HG02840 (cell line): ENCODE measurements around the gene PPARD.
"Not testable (repeated sequence)": the region's sequence is repeated elsewhere in the genome, so short reads cannot be mapped to it uniquely, and the experiment has no call there.

Source experiments
- ATAC-seq: cut with Tn5 transposase; IDR thresholded peaks from one replicate; pipeline ENCODE4 v1.9.1; 2021; ENCODE audit warnings: mild to moderate bottlenecking, moderate library complexity, moderate number of reproducible peaks; ENCODE audit not compliant: unreplicated experiment, low FRiP score

PPARD gene

DNA sequence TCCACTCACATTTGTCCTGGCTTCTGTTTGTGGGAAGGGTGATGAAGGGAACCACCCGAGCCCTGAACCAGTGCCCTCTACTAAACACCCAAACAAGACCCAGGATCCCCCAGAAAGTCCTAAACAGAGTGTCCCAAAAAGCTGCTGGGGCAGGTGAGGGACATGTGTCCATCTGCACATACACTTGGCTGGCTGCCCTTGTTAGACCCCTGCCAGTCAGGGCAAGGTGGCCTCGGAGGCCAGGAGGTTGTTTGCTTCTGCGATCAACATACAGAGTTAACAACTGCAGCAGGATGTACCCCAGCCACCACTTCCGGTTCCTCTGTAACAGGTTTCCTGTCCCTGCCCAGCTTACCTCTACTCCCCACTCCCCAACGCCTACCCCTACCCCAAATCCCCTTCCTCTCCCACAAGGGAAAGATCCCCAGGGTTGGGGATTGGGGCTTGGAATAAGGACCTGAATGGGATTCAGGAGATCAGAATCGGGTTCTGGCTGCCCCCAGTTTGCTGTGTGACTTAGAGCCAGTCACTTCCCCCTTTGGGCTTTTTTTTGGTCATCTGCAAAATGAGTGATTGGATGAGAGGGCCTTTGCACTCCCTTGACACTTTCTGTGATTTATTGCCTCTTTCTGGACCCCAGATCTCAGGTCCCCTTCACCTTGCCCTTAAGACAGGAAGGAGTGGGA is 30.8 kb upstream of the PPARD start:
- ATAC-seq = no peak

DNA sequence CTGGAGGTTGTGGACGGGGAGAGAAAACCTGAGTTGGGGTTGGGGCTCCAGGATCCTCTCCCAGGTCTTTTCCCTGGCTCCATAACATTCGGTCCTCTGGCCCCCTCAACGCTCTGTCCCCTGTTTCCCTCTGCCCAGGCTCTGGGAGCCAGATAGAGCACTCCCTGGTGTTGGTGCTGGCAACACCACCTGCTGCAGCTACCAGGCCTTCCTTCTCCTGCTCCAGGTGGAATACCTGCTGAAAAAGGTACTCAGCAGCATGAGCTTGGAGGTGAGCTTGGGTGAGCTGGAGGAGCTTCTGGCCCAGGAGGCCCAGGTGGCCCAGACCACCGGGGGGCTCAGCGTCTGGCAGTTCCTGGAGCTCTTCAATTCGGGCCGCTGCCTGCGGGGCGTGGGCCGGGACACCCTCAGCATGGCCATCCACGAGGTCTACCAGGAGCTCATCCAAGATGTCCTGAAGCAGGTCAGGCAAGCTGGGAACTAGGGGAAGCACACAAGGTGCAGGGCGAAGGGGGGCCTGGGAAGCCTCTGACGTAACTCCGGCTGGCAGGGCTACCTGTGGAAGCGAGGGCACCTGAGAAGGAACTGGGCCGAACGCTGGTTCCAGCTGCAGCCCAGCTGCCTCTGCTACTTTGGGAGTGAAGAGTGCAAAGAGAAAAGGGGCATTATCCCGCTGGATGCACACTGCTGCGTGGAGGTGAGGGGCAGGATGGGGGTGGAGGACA is 30.1 kb upstream of the PPARD start:
- ATAC-seq = no peak

DNA sequence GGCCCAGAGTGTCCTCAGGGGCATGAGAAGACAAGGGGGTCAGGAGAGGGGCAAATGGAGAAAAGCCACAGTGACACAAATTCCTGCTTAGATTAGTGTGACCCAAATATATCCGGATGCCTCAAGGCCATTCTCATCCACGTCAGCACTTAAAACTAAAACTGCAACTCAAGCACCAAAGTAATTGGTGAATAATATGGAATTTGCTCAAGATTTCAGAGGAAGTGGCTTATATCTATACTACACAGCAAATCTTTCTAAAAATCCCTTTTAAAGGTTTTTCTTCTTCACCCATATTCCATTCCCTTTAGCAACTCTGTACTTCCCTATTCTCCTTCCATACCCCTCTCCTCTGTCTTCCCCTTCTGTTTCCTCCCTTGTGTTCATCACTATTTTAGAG is 29.6 kb upstream of the PPARD start:
- no peak for ATAC-seq

DNA sequence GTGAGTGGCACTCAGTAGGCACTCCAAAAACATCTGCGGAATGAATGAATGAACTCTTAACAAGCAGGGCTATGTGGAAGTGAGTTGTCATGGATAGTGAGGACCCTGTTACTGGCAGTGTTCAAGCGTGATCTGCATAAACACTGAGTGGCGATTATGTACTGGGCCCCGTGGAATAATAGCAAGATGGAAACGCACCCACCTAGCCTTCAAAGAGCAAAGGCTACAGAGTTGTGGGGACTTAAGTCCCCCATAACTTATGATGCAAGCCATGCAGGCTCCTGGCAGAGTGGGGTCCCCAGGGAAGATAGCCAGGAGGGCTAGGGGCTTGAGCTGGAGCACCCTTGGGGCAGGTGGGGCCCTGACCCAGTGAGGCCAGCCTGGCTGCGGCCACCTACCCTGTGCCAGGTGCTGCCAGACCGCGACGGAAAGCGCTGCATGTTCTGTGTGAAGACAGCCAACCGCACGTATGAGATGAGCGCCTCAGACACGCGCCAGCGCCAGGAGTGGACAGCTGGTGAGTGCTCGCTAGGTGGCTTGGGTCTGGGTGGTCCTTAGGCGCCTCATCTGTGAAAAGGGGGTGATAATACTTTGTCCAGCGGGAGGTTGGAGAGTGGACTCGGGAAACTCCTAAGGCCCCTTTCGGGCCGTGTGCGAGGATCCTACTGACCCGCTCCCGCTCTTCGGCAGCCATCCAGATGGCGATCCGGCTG is 24.7 kb upstream of the PPARD start:
- ATAC-seq = no peak

DNA sequence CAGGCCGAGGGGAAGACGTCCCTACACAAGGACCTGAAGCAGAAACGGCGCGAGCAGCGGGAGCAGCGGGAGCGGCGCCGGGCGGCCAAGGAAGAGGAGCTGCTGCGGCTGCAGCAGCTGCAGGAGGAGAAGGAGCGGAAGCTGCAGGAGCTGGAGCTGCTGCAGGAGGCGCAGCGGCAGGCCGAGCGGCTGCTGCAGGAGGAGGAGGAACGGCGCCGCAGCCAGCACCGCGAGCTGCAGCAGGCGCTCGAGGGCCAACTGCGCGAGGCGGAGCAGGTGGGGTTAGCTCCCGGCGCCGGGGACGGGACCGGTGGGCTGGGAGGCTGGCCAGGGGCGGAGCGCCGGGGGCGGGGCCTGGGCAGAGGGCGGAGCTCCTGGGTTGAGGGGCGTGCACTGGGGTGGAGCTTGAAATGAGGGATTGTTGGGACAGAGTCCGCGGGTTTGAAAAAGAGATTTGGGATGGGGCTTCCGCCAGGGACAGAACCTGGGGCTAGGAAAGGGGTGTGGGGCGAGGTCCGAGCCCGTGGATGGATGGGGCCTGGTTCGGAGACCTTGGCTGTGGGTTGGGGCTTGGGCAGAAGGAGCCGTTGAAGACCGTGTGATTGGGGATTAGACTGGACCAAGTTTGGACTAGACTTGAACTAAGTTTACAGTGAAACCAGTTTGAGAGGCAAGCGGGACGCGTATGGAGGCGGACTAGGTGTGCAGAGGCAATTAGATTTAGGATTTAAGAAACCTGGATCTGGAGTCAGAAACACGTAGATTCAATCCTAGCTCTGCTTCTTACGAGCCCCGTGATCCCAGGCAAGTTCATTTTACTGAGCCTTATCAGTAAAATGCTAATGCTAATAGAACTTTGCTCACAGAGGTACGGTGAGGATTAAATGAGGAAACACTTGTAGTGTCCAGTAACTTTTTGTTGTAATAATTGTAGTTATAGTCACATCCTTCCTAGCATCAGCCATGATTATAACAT is 23.9 kb upstream of the PPARD start:
- no peak for ATAC-seq

DNA sequence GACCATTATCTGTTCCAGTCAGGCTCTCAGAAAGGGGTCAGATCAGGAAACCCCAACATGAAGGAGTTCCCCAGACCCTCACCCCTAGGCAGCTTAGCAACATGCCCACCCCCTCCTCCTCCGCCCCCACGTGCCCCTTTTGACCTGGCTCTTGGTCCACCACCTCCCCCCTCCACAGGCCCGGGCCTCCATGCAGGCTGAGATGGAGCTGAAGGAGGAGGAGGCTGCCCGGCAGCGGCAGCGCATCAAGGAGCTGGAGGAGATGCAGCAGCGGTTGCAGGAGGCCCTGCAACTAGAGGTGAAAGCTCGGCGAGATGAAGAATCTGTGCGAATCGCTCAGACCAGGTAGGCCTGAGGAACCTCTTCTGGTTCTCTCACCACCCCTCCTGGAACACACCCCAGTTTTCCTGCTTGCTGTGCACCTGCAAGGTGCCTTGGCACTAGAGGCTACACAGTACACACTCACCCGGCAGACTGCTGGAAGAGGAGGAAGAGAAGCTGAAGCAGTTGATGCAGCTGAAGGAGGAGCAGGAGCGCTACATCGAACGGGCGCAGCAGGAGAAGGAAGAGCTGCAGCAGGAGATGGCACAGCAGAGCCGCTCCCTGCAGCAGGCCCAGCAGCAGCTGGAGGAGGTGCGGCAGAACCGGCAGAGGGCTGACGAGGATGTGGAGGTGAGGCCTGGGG is 22.9 kb upstream of the PPARD start:
- no peak for ATAC-seq

DNA sequence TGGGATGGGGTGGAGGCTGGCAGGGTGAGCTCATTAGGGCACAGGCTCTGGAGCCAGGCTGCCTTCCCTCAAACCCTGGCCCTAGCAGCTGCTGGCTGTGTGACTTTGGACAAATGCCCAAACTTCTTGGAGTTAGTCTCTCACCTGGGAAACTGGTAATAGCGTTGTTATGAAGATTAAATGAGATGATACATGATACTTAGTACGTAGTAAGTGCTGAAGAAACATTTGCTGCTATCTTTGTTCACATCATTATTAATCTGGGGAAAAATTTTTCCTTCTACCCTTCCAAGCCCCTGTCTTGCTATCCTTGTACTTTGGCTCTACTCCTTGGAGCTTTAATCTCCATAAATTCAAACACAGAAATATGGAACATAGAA is 22.3 kb upstream of the PPARD start:
- ATAC-seq = no peak

DNA sequence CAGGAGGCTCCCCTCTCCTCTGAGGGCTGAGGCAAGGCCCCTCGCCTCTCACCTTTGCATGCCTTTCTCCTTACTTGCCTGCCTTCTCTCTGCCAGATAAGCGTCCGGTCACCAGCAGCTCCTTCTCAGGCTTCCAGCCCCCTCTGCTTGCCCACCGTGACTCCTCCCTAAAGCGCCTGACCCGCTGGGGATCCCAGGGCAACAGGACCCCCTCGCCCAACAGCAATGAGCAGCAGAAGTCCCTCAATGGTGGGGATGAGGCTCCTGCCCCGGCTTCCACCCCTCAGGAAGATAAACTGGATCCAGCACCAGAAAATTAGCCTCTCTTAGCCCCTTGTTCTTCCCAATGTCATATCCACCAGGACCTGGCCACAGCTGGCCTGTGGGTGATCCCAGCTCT is 21.3 kb upstream of the PPARD start:
- no peak for ATAC-seq

DNA sequence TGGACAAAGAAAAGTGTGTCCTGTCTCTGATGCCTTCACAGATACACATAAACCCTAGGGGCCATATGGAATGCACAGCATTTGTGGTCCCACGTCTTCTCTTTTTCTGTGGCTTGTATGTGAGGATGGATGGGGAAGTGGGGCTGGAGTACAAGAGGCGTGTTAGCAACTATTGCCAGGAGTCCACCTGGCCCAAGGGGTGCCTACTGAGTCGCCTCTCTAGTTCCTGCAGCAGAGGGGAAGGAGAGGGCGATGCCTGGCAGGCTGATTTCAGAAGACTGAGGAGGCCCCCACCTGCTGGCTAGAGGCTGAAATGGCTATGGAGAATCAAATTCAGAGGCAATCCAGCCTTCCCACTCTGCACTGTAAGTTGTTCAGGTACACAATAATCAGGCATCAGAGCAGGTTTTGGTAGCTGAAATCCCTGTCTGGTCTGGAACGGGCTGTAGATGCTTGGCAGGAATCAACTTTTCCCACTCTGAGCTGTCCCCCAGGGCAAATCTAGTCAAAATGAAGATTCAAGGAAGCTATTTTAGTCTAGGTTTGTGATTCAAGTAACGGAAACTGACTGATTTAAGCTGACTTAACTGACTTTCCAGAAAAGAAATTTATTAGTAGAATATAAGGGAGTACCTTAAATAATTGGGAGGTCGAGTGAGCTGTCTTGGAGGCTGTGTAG is 14.9 kb upstream of the PPARD start:
- ATAC-seq = no peak

DNA sequence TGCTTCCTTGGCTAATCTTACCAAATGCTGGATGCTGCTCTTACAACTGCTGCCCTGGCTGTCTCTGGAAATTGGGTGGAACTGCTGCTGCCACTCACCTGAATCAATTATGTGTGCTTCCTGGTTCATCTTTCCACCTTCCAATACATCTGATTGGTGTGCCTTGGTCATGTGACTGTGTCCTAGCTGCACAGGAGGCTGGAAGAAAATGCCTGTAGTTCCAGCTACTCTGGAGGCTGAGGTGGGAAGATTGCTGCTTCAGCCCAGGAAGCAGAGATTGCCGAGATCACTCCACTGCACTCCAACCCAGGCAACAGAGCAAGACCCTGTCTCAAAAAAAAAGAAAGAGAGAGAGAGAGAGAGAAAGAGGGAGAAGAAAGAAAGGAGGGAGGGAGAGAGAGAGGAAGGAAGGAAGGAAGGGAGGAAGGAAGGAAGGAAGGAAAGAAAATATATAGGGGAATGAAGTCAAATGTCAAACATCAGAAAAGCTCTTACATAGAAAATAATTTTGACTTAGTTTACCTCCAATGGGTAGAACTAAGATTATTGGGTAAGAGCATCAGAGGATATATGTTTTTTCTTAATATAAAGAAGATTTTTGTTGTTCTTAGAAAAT is 14.1 kb upstream of the PPARD start:
- ATAC-seq = no peak

DNA sequence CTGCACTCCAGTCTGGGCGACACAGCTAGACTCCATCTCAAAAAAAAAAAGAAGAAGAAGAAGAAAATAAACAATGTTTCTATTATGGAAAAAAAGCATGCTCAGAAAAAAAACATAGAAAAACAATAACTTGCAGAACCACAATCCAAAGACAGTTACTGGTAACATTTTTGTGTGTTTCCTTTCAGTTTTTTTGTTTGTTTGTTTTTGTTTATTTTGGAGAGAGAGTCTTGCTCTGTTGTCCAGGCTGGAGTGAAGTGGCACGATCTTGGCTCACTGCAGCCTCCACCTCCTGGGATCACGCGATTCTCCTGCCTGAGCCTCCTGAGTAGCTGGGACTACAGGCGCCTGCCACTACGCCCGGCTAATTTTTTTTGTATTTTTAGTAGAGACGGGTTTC is 13.4 kb upstream of the PPARD start:
- ATAC-seq = not testable (repeated sequence)

DNA sequence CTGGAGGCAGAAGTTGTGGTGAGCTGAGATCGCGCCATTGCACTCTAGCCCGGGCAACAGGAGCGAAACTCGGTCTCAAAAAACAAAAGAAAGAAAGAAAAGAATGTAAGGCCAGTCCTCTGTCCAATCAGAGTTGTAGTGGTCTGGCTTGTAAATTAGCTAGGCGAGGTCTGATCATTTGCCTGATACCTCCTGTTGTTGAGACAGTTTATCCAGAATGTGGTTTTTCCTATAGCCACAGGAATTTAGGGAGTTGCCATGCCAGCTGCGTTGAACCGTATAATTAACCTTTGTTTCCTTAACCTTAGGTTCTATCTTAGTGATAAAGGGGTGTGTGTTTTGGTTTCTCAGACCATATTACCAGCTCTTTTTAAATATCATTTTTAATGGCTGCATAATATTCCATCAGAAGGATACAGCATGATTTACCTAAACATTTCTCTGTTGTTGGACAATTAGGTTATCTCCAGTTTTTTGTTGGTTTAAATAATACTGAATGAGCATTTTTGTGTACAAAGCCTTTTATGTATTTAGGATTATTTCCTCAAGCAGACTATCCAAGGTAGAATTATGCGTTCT is 11.7 kb upstream of the PPARD start:
- no peak for ATAC-seq

DNA sequence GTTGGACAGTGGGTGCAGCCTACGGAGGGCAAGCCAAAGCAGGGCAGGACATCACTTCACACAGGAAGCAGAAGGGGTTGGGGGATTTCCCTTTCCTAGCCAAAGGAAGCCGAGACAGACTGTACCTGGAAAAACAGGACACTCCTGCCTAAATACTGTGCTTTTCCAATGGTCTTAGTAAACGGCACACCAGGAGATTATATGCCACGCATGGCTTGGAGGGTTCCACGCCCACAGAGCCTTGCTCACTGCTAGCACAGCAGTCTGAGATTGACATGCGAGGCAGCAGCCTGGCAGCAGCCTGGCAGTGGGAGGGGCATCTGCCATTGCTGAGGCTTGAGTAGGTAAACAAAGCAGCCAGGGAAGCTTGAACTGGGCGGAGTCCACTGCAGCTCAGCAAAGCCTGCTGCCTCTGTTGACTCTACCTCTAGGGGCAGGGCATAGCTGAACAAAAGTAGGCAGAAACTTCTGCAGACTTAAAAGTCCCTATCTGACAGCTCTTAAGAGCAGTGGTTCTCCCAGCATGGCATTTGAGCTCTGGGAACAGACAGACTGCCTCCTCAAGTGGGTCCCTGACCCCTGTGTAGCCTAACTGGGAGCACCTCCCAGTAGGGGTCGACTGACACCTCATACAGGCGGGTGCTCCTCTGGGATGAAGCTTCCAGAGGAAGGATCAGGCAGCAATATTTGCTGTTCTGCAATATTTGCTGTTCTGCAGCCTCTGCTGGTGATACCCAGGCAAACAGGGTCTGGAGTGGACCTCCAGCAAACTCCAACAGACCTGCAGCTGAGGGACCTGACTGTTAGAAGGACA is 10.1 kb upstream of the PPARD start:
- ATAC-seq = not testable (repeated sequence)

DNA sequence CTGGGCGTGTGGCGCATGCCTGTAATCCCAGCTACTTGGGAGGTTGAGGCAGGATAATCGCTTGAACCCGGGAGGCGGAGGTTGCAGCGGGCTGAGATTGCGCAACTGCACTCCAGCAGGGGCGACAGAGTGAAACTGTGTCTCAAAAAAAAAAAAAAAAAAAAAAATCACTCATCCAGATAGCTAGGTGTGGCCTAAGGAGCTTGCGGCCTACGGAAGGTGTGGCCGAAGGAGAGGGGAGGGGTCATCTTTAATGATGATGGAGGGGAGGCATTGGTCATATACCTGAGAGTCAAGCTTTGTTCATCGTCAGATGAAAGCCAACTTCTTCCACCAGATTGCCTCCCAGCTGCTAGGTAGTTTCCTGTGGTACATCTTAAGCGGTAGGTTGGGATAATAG is 801 bp upstream of the PPARD start:
- no peak for ATAC-seq

DNA sequence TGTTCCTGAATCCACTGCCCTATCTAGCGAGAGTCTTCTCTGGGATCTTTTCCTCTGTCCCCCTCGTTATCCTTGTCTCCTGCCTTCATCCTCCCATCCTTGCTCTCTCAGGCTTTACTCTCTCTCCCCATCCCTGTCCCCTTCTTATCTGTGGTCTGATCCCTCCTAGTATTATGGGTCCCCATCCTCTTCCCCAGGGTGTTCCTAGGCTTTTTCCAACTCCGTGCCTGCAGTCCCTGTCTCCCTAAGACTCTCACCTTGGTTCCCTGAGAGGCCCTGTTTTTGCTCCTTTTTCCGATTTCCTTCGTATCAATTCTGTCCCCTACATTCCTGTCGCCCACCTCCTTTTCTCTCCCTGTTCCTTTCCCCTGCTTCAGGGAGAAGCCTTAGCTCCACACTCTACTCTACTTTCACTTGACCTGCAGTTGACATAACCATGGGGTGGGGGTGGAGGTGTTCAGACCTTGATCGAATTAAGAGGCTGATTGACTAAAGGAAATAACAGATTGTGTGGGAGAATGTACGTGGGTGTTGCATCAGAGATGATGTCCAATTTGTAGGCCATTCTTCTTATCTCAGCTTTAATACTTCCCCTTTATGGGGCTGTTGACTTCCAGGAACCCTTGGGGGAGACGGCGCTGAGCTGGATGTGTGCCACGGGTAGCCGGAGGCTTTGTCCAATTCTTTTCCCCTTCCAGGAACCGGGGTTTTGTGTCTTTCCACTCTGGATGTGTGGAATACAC is 905 bp downstream of the PPARD start:
- no peak for ATAC-seq

DNA sequence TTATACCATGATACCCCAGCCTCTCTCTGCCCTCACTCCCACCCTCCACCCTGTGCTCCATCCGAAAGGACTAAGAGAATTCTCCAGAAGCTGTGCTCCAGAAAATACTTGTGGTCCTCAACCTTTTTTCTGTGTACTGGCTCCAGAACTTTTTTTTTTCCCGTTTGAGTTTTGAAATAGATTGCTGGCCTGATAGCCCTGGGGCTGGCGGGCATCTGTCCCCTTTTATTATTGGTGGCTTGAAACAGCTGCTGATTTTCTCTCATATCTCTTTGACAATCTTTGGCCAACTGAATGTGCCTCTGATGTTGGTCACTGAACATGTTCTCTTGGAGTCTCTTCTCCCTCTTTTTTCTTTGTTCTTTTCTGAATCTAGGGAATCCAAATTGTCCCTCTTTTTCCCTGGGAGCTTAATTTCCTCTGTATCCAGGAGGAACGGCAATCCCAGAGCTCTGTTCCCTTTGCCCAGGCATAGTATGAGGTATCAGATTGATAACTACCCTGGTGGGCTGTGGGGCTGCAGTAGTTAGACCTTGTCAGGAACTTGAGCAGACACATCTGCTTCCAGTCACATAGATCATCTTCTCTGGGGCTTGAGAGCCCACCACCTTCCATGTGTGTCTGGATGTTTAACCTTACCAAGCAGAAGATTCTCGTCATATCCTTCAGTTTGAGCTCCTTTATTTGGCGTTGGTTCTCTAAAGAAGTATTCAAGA is 1.6 kb downstream of the PPARD start:
- no peak for ATAC-seq

DNA sequence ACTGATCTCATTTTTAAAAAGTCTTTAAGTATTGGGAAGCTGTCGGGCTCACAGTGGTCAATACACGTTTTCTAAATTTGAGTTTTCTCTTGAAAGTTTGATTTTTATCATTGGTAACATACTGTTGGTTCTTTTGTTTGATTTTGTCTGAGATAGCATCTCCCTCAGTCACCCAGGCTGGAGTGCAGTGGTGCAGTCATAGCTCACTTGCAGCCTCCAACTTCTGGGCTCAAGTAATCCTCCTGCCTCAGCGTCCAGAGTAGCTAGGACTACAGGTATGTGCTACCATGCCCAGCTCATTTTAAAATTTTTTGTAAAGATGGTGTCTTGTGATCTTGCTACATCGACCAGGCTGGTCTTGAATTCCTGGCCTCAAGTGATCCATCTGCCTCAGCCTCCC is 9.1 kb downstream of the PPARD start:
- ATAC-seq = no peak
